ENCODE results near the gene KRT85.
"Not testable (repeated sequence)": the region's sequence is repeated elsewhere in the genome, so short reads cannot be mapped to it uniquely, and the experiment has no call there.

KRT85 gene

GRCh38 chr12:52322069-52322468, 45.2 kb downstream of the KRT85 start:
- no peak for TF ChIP-seq ZNF274 (IDR thresholded peaks at IDR 0.05; ENCODE audit: low read depth, low read length)

GRCh38 chr12:52321418-52321817, 45.9 kb downstream of the KRT85 start:
- no peak overlapping the region for H3K4me3 ChIP-seq (ENCODE audit: low read length)

More at GRCh38 chr12:52322069-52322468, 45.2 kb downstream of the KRT85 start:
- H3K4me3 ChIP-seq (ENCODE audit: low read length): no peak overlapping the region

GRCh38 chr12:52320784-52321400, 46.4 kb downstream of the KRT85 start, which contains the start of gene KRT83:
TSS of gene KRT83 (minus strand) at chr12:52321398. CDS start at chr12:52321335, 63 bp downstream.
- no peak for TF ChIP-seq ZNF274 (IDR thresholded peaks at IDR 0.05; ENCODE audit: low read depth, low read length)
- H3K4me3 ChIP-seq (ENCODE audit: low read length): no peak within 1 kb of the TSS

More at GRCh38 chr12:52321418-52321817, 45.9 kb downstream of the KRT85 start:
- TF ChIP-seq ZNF274 (IDR thresholded peaks at IDR 0.05; ENCODE audit: low read depth, low read length): no peak

GRCh38 chr12:52319097-52319496, 48.2 kb downstream of the KRT85 start:
- no peak for TF ChIP-seq ZNF274 (IDR thresholded peaks at IDR 0.05; ENCODE audit: low read depth, low read length)
- H3K4me3 ChIP-seq (ENCODE audit: low read length): no peak overlapping the region

GRCh38 chr12:52318241-52318990, 48.9 kb downstream of the KRT85 start:
- no peak for TF ChIP-seq ZNF274 (IDR thresholded peaks at IDR 0.05; ENCODE audit: low read depth, low read length)

GRCh38 chr12:52317468-52318052, 49.7 kb downstream of the KRT85 start:
- TF ChIP-seq ZNF274 (IDR thresholded peaks at IDR 0.05; ENCODE audit: low read depth, low read length): no peak
- no peak overlapping the region for H3K4me3 ChIP-seq (ENCODE audit: low read length)

More at GRCh38 chr12:52318241-52318990, 48.9 kb downstream of the KRT85 start:
- H3K4me3 ChIP-seq (ENCODE audit: low read length): no peak overlapping the region

GRCh38 chr12:52316701-52317100, 50.6 kb downstream of the KRT85 start:
- H3K4me3 ChIP-seq (ENCODE audit: low read length): no peak overlapping the region
- TF ChIP-seq ZNF274 (IDR thresholded peaks at IDR 0.05; ENCODE audit: low read depth, low read length): no peak

GRCh38 chr12:52316290-52316689, 51.0 kb downstream of the KRT85 start:
- H3K4me3 ChIP-seq (ENCODE audit: low read length): no peak overlapping the region
- no peak for TF ChIP-seq ZNF274 (IDR thresholded peaks at IDR 0.05; ENCODE audit: low read depth, low read length)

- not testable (repeated sequence) for H3K4me3 ChIP-seq (ENCODE audit: low read length)
Observed at GRCh38 chr12:52315721-52316120, 51.6 kb downstream of the KRT85 start.

GRCh38 chr12:52314511-52314910, 52.8 kb downstream of the KRT85 start:
- no peak overlapping the region for H3K4me3 ChIP-seq (ENCODE audit: low read length)
- TF ChIP-seq ZNF274 (IDR thresholded peaks at IDR 0.05; ENCODE audit: low read depth, low read length): no peak

- TF ChIP-seq ZNF274 (IDR thresholded peaks at IDR 0.05; ENCODE audit: low read depth, low read length): no peak
- H3K4me3 ChIP-seq (ENCODE audit: low read length): no peak overlapping the region
Observed at GRCh38 chr12:52313926-52314325, 53.4 kb downstream of the KRT85 start.

- TF ChIP-seq ZNF274 (IDR thresholded peaks at IDR 0.05; ENCODE audit: low read depth, low read length): no peak
- no peak overlapping the region for H3K4me3 ChIP-seq (ENCODE audit: low read length)
Observed at GRCh38 chr12:52313461-52313860, 53.8 kb downstream of the KRT85 start.

GRCh38 chr12:52312086-52312485, 55.2 kb downstream of the KRT85 start:
- no peak for TF ChIP-seq ZNF274 (IDR thresholded peaks at IDR 0.05; ENCODE audit: low read depth, low read length)
- H3K4me3 ChIP-seq (ENCODE audit: low read length): no peak overlapping the region

GRCh38 chr12:52311285-52311648, 56.0 kb downstream of the KRT85 start:
- H3K4me3 ChIP-seq (ENCODE audit: low read length): no peak overlapping the region
- no peak for TF ChIP-seq ZNF274 (IDR thresholded peaks at IDR 0.05; ENCODE audit: low read depth, low read length)

Data from GM08714 (cell line).